Hippocampal formation (tissue), 2 donors: ENCODE data around the gene SETD1B.
"Not testable (repeated sequence)": the region's sequence is repeated elsewhere in the genome, so short reads cannot be mapped to it uniquely, and the experiment has no call there.

ENCODE experiments used
- DNase-seq, 2 donors: peaks; one replicate each; lab custom pipeline; 2025; lab: John Stamatoyannopoulos, UW

The SETD1B gene

GRCh38 chr12:121780429-121780828 is 23.4 kb upstream of the SETD1B start:
- no peak for DNase-seq

- no peak for DNase-seq
These were observed 22.3 kb upstream of the SETD1B start for GRCh38 chr12:121781484-121781997.

- DNase-seq, result no peak
These were observed 21.5 kb upstream of the SETD1B start for GRCh38 chr12:121781998-121782979.

- DNase-seq, result no peak
These were observed 20.0 kb upstream of the SETD1B start for GRCh38 chr12:121783766-121784165.

GRCh38 chr12:121784460-121784859 is 19.3 kb upstream of the SETD1B start:
- DNase-seq, result no peak

GRCh38 chr12:121786440-121786825 is 17.4 kb upstream of the SETD1B start:
- no peak for DNase-seq

- DNase-seq, result no peak
These were observed 16.5 kb upstream of the SETD1B start for GRCh38 chr12:121787063-121788025.

GRCh38 chr12:121788176-121788818 is 15.5 kb upstream of the SETD1B start:
- no peak for DNase-seq

- DNase-seq, result no peak
These were observed 14.5 kb upstream of the SETD1B start for GRCh38 chr12:121789233-121789781.

- DNase-seq, result peak in 1 of 2 donors; percentile 29
These were observed 13.7 kb upstream of the SETD1B start for GRCh38 chr12:121789800-121790728.

GRCh38 chr12:121790785-121791184 is 13.0 kb upstream of the SETD1B start:
- not testable (repeated sequence) for DNase-seq

- DNase-seq, result no peak
These were observed 11.9 kb upstream of the SETD1B start for GRCh38 chr12:121791671-121792551.

GRCh38 chr12:121792607-121793439 is 11.0 kb upstream of the SETD1B start:
- DNase-seq, result no peak

- no peak for DNase-seq
These were observed 10.4 kb upstream of the SETD1B start, which contains the start of gene RHOF for GRCh38 chr12:121793440-121793837. Gene RHOF, minus strand, starts transcription at chr12:121793688. Its CDS starts 55 bp downstream, at chr12:121793633.

GRCh38 chr12:121793838-121794533 is 9.8 kb upstream of the SETD1B start:
- DNase-seq, result peak; percentile 77 to 84

- no peak for DNase-seq
These were observed 9.2 kb upstream of the SETD1B start for GRCh38 chr12:121794534-121795033.
